Neuronal stem cell (in vitro differentiated cells): Measurements from ENCODE around the gene CUBN.

ENCODE experiments used
- DNase-seq: peaks from one replicate; pipeline ENCODE4 v3.0.0-alpha.2; 2013; ENCODE audit warnings: low spot score
- H2AFZ ChIP-seq: one replicate; pipeline ENCODE4 v1.6.1; 2013; ENCODE audit warnings: mild to moderate bottlenecking, low read length, inconsistent platforms
- H2AK5ac ChIP-seq: 2 replicates; pipeline ENCODE4 v1.6.1; 2013; ENCODE audit warnings: low read depth, mild to moderate bottlenecking, inconsistent platforms, low read length, moderate library complexity, mixed read lengths
- H2BK120ac ChIP-seq: 2 replicates; pipeline ENCODE4 v1.6.1; 2013; ENCODE audit warnings: low read depth, mild to moderate bottlenecking, inconsistent platforms, low read length, moderate library complexity, mixed read lengths
- H2BK12ac ChIP-seq: one replicate; pipeline ENCODE4 v1.6.1; 2013; ENCODE audit warnings: low read length, inconsistent platforms
- H2BK15ac ChIP-seq: 2 replicates; pipeline ENCODE4 v1.6.1; 2013; ENCODE audit warnings: mild to moderate bottlenecking, low read length, inconsistent platforms, mixed read lengths
- H2BK5ac ChIP-seq: one replicate; pipeline ENCODE4 v1.6.1; 2013; ENCODE audit warnings: inconsistent platforms, mild to moderate bottlenecking, low read length, moderate library complexity
- H3K14ac ChIP-seq: one replicate; pipeline ENCODE4 v1.6.1; 2013; ENCODE audit warnings: low read length, inconsistent platforms
- H3K18ac ChIP-seq: 2 replicates; pipeline ENCODE4 v1.6.1; 2013; ENCODE audit warnings: low read length, inconsistent platforms
- H3K23ac ChIP-seq: 2 replicates; pipeline ENCODE4 v1.6.1; 2013; ENCODE audit warnings: low read depth, mild to moderate bottlenecking, mixed read lengths, low read length, inconsistent platforms; ENCODE audit not compliant: poor library complexity
- H3K27ac ChIP-seq: replicated peaks from 3 replicates; pipeline ENCODE4 v1.5.1; 2013; ENCODE audit warnings: low read length, inconsistent platforms
- H3K27me3 ChIP-seq, 3 experiments: 2 replicates each; pipeline ENCODE4 v1.6.1; 2013; ENCODE audit warnings: low read length in 3 of 3, mild to moderate bottlenecking in 2 of 3, inconsistent platforms in 1 of 3, low read depth in 1 of 3, mixed read lengths in 1 of 3, moderate library complexity in 1 of 3; ENCODE audit not compliant: control insufficient read depth in 3 of 3, insufficient read depth in 3 of 3
- H3K36me3 ChIP-seq, 2 donors: replicated peaks in 1 of 2; 2 replicates each; pipeline ENCODE4 v1.6.1; 2013; ENCODE audit warnings: low read length in 2 of 2; ENCODE audit not compliant: control insufficient read depth in 2 of 2, insufficient read depth in 2 of 2
- H3K4ac ChIP-seq: 2 replicates; pipeline ENCODE4 v1.6.1; 2013; ENCODE audit warnings: inconsistent platforms, mild to moderate bottlenecking, low read length, moderate library complexity
- H3K4me1 ChIP-seq, 2 donors: 1 replicate in 1 of 2; 2 replicates in 1 of 2; pipeline ENCODE4 v1.6.1; 2013; ENCODE audit warnings: low read length in 2 of 2, low read depth in 1 of 2; ENCODE audit not compliant: control insufficient read depth in 2 of 2, insufficient read depth in 1 of 2
- H3K4me2 ChIP-seq: one replicate; pipeline ENCODE4 v1.6.1; 2013; ENCODE audit warnings: mild to moderate bottlenecking, low read length, inconsistent platforms; ENCODE audit not compliant: insufficient read depth, poor library complexity, severe bottlenecking
- H3K4me3 ChIP-seq, 2 donors: 2 replicates each; pipeline ENCODE4 v1.5.1; 2013; ENCODE audit warnings: low read length in 2 of 2, mild to moderate bottlenecking in 2 of 2, inconsistent platforms in 1 of 2, moderate library complexity in 1 of 2
- H3K79me1 ChIP-seq: one replicate; pipeline ENCODE4 v1.6.1; 2013; ENCODE audit warnings: low read depth, mild to moderate bottlenecking, inconsistent platforms, low read length, moderate library complexity
- H3K9ac ChIP-seq: one replicate; pipeline ENCODE4 v1.6.1; 2013; ENCODE audit warnings: mild to moderate bottlenecking, low read depth, low read length, inconsistent platforms; ENCODE audit not compliant: poor library complexity
- H3K9me3 ChIP-seq, 2 donors: replicated peaks in 1 of 2; 2 replicates each; pipeline versions ENCODE3 to v1.6.1; 2013; ENCODE audit warnings: low read length in 2 of 2, mild to moderate bottlenecking in 2 of 2, inconsistent platforms in 1 of 2, low read depth in 1 of 2, mixed read lengths in 1 of 2, moderate library complexity in 1 of 2; ENCODE audit not compliant: control insufficient read depth in 2 of 2, insufficient read depth in 1 of 2
- H4K8ac ChIP-seq: one replicate; pipeline ENCODE4 v1.6.1; 2013; ENCODE audit warnings: low read depth, mild to moderate bottlenecking, inconsistent platforms, low read length, moderate library complexity
- H4K91ac ChIP-seq: one replicate; pipeline ENCODE4 v1.6.1; 2013; ENCODE audit warnings: low read length, low read depth, mild to moderate bottlenecking, inconsistent platforms; ENCODE audit not compliant: poor library complexity
- WGBS, 2 donors: extraction: QIAGEN DNeasy Blood & Tissue Kit; methylation state at CpG; one replicate each; pipeline ENCODE4 v1.1.7; 2013; ENCODE audit warnings: missing lambda C conversion rate in 2 of 2, mixed read lengths in 1 of 2; ENCODE audit not compliant: insufficient read length in 2 of 2, insufficient replicate concordance in 1 of 2; ENCODE audit errors: extremely low coverage in 2 of 2; 5-methylcytosine and 5-hydroxymethylcytosine counted together

CUBN gene

DNA sequence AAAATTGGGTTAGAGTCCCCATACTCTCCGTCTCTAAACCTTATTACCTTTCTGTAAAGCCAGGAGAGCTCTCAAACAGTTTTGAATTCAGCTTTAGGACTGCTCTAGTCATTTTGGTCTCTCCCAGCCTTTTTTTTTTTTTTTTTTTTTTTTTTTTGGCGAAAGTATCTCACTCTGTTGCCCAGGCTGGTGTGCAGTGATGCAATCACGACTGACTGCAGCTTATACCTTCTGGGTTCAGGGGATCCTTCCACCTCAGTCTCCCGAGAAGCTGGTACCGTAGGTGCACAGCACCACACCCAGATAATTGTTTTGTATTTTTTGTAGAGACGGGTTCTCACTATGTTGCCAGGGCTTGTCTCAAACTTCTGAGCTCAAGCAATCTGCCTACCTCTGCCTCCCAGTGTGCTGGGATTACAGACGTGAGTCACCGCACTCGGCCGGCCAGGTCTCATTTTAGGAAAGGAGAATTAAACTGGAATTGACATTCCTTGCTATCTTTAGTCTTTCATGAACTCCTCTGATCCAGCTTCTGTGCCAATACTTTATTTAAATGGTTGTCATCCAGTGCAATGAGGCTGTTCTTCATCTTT is 281.0 kb downstream of the CUBN start:
- no peak for DNase-seq
- Histone ChIP-seq H2AFZ (no peak overlapping the region), H2BK5ac (no peak overlapping the region), H4K91ac (no peak overlapping the region), H2AK5ac (no peak overlapping the region), H3K4me1 (peaks cover 2 to 9% of the 10 kb centered on the region in 2 donors), H3K14ac (no peak overlapping the region), H3K18ac (no peak overlapping the region), H3K9me3 (peaks cover 0 to 1% of the 10 kb centered on the region in 2 donors), H3K4me2 (no peak overlapping the region), H3K79me1 (no peaks in the 10 kb centered on the region), H3K27me3 (no peaks in the 10 kb centered on the region), H3K27ac (no peak overlapping the region), H4K8ac (no peak overlapping the region), H2BK15ac (no peak overlapping the region), H2BK120ac (no peak overlapping the region), H3K4ac (no peak overlapping the region), H3K4me3 (no peak overlapping the region), H3K36me3 (no peaks in the 10 kb centered on the region), H3K9ac (no peak overlapping the region), H2BK12ac (no peak overlapping the region), H3K23ac (no peak overlapping the region)
- no CpG with 5 or more reads among the region's 10 CpGs for WGBS, 2 donors

DNA sequence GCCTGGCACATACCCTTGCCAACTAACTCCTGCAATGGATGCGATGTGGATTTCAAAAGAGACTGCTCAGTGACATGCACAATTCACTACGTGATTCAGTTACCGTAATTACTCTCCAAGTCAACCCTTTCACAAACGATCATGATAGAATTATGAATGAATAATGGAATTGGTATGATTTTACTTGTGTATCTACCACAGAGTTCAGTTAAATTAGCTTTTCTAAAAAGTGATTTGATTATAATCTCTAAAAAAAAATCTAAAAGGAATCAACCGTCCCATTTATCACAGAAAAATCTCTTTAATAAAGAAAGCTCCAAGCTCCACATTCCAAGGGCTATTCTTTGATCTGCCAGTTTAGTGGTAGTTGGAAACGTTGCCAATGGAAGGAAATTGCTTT is 282.0 kb downstream of the CUBN start:
- no peak overlapping the region for H2AK5ac ChIP-seq
- H4K8ac ChIP-seq, result no peak overlapping the region
- H2BK15ac ChIP-seq, result no peak overlapping the region
- H3K9ac ChIP-seq, result no peak overlapping the region
- no peak overlapping the region for H3K18ac ChIP-seq
- H4K91ac ChIP-seq, result no peak overlapping the region
- no peak for DNase-seq
- H3K36me3 ChIP-seq, result no peaks in the 10 kb centered on the region
- no CpG with 5 or more reads among the region's 6 CpGs for WGBS, 2 donors
- no peak overlapping the region for H3K27ac ChIP-seq
- no peaks in the 10 kb centered on the region for H3K27me3 ChIP-seq
- H3K14ac ChIP-seq, result no peak overlapping the region
- no peak overlapping the region for H3K4me3 ChIP-seq
- H3K79me1 ChIP-seq, result no peaks in the 10 kb centered on the region
- peaks cover 2 to 6% of the 10 kb centered on the region in 2 donors for H3K4me1 ChIP-seq
- H3K9me3 ChIP-seq, result peaks cover 0 to 1% of the 10 kb centered on the region in 2 donors
- no peak overlapping the region for H2BK12ac ChIP-seq
- H3K23ac ChIP-seq, result no peak overlapping the region
- H3K4ac ChIP-seq, result no peak overlapping the region
- no peak overlapping the region for H2BK120ac ChIP-seq
- H3K4me2 ChIP-seq, result no peak overlapping the region
- no peak overlapping the region for H2AFZ ChIP-seq
- no peak overlapping the region for H2BK5ac ChIP-seq

DNA sequence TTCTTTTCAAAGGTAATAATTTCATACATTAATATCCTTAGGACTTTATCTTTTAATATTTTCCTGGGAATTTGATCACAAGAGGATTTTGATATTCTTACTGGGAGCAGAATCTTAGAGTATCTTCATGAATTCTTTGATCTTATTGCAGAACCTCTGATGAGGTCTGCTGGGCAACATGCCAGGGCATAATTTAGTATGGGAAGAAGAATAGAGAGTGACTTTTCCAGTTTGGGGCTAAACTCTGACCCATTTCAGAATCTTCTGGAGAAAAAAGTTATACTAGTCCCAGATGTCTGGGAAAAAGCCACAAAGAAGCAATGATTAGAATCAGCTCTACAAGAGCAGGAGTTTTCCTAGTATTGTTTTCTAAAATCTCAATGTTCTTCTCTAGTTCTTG is 284.4 kb downstream of the CUBN start:
- H4K8ac ChIP-seq, result no peak overlapping the region
- H3K27ac ChIP-seq, result no peak overlapping the region
- H3K4me2 ChIP-seq, result no peak overlapping the region
- H4K91ac ChIP-seq, result no peak overlapping the region
- H2AK5ac ChIP-seq, result no peak overlapping the region
- H2BK15ac ChIP-seq, result no peak overlapping the region
- peaks cover 2 to 6% of the 10 kb centered on the region in 2 donors for H3K4me1 ChIP-seq
- H3K4ac ChIP-seq, result no peak overlapping the region
- no peaks in the 10 kb centered on the region for H3K27me3 ChIP-seq
- DNase-seq, result no peak
- no peak overlapping the region for H2AFZ ChIP-seq
- no peak overlapping the region for H3K14ac ChIP-seq
- H3K18ac ChIP-seq, result no peak overlapping the region
- no peak overlapping the region for H2BK12ac ChIP-seq
- H2BK5ac ChIP-seq, result no peak overlapping the region
- H3K79me1 ChIP-seq, result no peaks in the 10 kb centered on the region
- H2BK120ac ChIP-seq, result no peak overlapping the region
- no peak overlapping the region for H3K9ac ChIP-seq
- no peak overlapping the region for H3K4me3 ChIP-seq
- no peak overlapping the region for H3K23ac ChIP-seq
- H3K36me3 ChIP-seq, result no peaks in the 10 kb centered on the region
- peaks cover 0 to 1% of the 10 kb centered on the region in 2 donors for H3K9me3 ChIP-seq

DNA sequence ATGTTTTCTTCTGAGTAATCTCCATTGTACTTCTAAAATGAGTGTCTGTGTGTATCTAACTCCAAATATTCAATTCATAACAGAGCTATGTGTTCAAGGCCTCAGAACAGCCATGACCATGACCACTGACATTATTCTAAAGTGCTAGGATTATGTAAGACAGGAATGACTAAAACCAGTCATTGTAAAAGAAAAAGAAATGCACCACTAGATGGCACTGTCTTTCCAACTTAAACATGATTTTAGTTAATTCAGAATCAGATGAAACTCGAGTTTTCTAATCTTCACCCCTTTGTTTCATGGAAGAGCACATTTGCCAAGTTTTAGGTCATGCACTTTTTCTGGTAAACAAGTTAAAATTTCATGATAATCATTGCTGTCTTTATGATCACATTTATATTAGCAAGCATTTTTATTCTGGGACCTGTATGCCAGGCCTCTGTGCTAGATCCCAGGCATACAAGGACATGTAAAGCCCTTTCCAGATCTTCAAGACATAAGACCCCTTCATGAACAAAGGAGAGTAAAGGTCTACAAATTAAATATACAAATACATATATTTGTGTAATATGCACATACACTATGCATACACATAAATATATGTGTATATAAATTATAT is 286.2 kb downstream of the CUBN start:
- Histone ChIP-seq H3K18ac (no peak overlapping the region), H3K36me3 (no peaks in the 10 kb centered on the region), H2BK5ac (no peak overlapping the region), H3K27ac (no peak overlapping the region), H2BK15ac (no peak overlapping the region), H3K4me3 (no peak overlapping the region), H3K4me1 (peaks cover 2 to 6% of the 10 kb centered on the region in 2 donors), H3K9me3 (peaks cover 0 to 1% of the 10 kb centered on the region in 2 donors), H3K79me1 (no peaks in the 10 kb centered on the region), H3K23ac (no peak overlapping the region), H4K91ac (no peak overlapping the region), H2BK120ac (no peak overlapping the region), H3K14ac (no peak overlapping the region), H3K9ac (no peak overlapping the region), H3K27me3 (no peaks in the 10 kb centered on the region), H4K8ac (no peak overlapping the region), H3K4ac (no peak overlapping the region), H2AK5ac (no peak overlapping the region), H2BK12ac (no peak overlapping the region), H2AFZ (no peak overlapping the region), H3K4me2 (no peak overlapping the region)
- WGBS, 2 donors, result no CpG with 5 or more reads among the region's 1 CpG
- peak; percentile 42 for DNase-seq
